HEK293T (cell line): ENCODE measurements around the gene LRG1.
A peak's percentile ranks its signal among the peaks of the same experiment; 100 is the strongest.

Source experiments
- CTCF ChIA-PET: fragments of 350-600 bp; formaldehyde crosslinking; extraction: SDS; loops from one replicate; lab custom pipeline; 2021; ENCODE audit warnings: antibody characterized with exemption, inconsistent platforms; lab: Yijun Ruan, JAX
- POLR2A ChIA-PET: fragments of 350-600 bp; formaldehyde crosslinking; extraction: SDS; loops from one replicate; lab custom pipeline; 2020; ENCODE audit warnings: antibody characterized with exemption, inconsistent platforms; lab: Yijun Ruan, JAX
- DNase-seq: peaks from one replicate; pipeline ENCODE4 v3.0.0; 2012; ENCODE audit warnings: mixed read lengths; ENCODE audit errors: extremely low spot score
- ARNT ChIP-seq: fragments of 450-650 bp; IDR thresholded peaks from 2 replicates; pipeline ENCODE4 v1.6.1; 2017; ENCODE audit warnings: mild to moderate bottlenecking
- BHLHE40 ChIP-seq: fragments of 450-650 bp; IDR thresholded peaks from 2 replicates; pipeline ENCODE4 v1.6.1; 2016; ENCODE audit warnings: mild to moderate bottlenecking, moderate library complexity, borderline replicate concordance
- CTBP1 ChIP-seq: fragments of 450-650 bp; IDR thresholded peaks from 2 replicates; pipeline ENCODE4 v1.6.1; 2016; ENCODE audit warnings: borderline replicate concordance
- ELF4 ChIP-seq: fragments of 450-650 bp; IDR thresholded peaks from 2 replicates; pipeline ENCODE4 v1.6.1; 2017; ENCODE audit warnings: antibody characterized with exemption
- FOXA1 ChIP-seq: fragments of 450-650 bp; IDR thresholded peaks from 2 replicates; pipeline ENCODE4 v1.6.1; 2016; ENCODE audit warnings: mild to moderate bottlenecking
- FOXK2 ChIP-seq: fragments of 450-650 bp; IDR thresholded peaks from 2 replicates; pipeline ENCODE4 v1.6.1; 2016; ENCODE audit warnings: mild to moderate bottlenecking
- FOXM1 ChIP-seq: fragments of 450-650 bp; IDR thresholded peaks from 2 replicates; pipeline ENCODE4 v1.6.1; 2017; ENCODE audit warnings: mild to moderate bottlenecking, borderline replicate concordance
- HDGF ChIP-seq: fragments of 450-650 bp; IDR thresholded peaks from 2 replicates; pipeline ENCODE4 v1.6.1; 2017; ENCODE audit warnings: antibody characterized with exemption, borderline replicate concordance
- L3MBTL2 ChIP-seq: fragments of 450-650 bp; conservative IDR thresholded peaks from 2 replicates; pipeline ENCODE4 v1.6.1; 2016; ENCODE audit warnings: mild to moderate bottlenecking
- LEF1 ChIP-seq: fragments of 450-650 bp; IDR thresholded peaks from 2 replicates; pipeline ENCODE4 v1.6.1; 2017; ENCODE audit warnings: mild to moderate bottlenecking, borderline replicate concordance
- NFRKB ChIP-seq: fragments of 450-650 bp; IDR thresholded peaks from 2 replicates; pipeline ENCODE4 v1.6.1; 2016; ENCODE audit warnings: mild to moderate bottlenecking, moderate library complexity
- SP1 ChIP-seq: fragments of 450-650 bp; IDR thresholded peaks from 2 replicates; pipeline ENCODE4 v1.6.1; 2017
- SUZ12 ChIP-seq: fragments of 450-650 bp; IDR thresholded peaks from 2 replicates; pipeline ENCODE4 v1.6.1; 2016; ENCODE audit warnings: mild to moderate bottlenecking
- TARDBP ChIP-seq: fragments of 450-650 bp; IDR thresholded peaks from 2 replicates; pipeline ENCODE4 v1.6.1; 2016
- ZNF384 ChIP-seq: fragments of 450-650 bp; IDR thresholded peaks from 2 replicates; pipeline ENCODE4 v1.6.1; 2016
- TF ChIP-seq, protein P1 (sequence below): fragments of 450-650 bp; IDR thresholded peaks from 2 replicates; pipeline ENCODE4 v1.6.1; 2016

Gene LRG1

DNA sequence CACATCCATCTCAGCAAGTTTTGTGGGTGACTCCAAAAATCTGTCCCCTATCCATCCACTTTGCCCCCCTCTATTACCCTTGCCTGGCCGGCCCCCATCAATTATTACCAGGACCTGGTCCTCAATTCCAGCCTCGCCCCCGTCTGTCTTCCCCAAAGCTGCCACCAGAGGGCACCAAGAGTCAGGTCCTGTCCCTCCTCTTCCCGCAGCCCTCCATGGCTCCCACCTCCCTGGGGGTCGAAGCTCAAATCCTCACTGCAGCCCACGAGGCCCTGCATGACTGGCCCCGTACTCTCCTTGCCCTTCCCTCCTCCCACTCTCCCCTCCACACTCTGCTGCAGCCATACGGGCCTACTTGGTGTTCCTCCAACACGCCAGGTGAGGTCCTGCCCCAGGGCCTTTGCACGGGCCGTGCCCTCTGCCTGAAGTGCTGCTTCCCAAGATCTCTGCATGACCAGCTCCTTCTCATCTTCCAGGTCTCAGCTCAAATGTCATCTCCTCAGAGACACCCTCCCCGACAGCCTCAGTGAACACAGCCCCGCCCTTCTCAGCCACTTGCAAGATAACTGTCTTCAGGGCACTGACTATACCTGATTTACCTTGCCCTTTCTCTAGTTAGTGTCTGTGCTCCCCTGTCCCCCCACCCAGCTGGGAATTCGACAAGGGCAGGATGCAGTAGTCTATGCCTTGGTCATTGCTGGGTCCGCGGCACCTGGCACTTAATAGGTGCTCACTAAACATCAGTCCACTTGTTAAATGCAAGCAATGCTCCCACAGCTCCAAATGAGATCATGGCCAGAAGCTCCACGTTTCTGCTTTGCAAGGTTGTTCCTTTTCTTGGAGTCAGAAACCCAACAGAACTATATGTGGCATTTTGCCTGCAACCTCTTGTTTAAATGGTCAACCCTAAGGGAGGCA lies 36.4 kb upstream of the LRG1 start:
- ChIA-PET POLR2A (interaction anchor here (1.0 to 1.2 kb wide), 2 partner anchors 60 to 101 kb away, joined by 3 to 4 read pairs; no protein-coding TSS in a partner anchor), CTCF (interaction anchor here (1.1 to 1.9 kb wide), 6 partner anchors 9 to 60 kb away, joined by 3 to 9 read pairs (median 4); no protein-coding TSS in a partner anchor)
- TF ChIP-seq FOXA1, result no peak
- no peak; the same call in 1 of the 2 replicates for TF ChIP-seq L3MBTL2
- TF ChIP-seq ZNF384, result no peak
- TF ChIP-seq LEF1, result no peak
- TF ChIP-seq, protein P1, sequence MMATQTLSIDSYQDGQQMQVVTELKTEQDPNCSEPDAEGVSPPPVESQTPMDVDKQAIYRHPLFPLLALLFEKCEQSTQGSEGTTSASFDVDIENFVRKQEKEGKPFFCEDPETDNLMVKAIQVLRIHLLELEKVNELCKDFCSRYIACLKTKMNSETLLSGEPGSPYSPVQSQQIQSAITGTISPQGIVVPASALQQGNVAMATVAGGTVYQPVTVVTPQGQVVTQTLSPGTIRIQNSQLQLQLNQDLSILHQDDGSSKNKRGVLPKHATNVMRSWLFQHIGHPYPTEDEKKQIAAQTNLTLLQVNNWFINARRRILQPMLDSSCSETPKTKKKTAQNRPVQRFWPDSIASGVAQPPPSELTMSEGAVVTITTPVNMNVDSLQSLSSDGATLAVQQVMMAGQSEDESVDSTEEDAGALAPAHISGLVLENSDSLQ, result no peak
- no peak for TF ChIP-seq BHLHE40
- no peak for TF ChIP-seq ELF4
- TF ChIP-seq SP1, result no peak
- TF ChIP-seq HDGF, result no peak
- TF ChIP-seq NFRKB, result no peak
- TF ChIP-seq CTBP1, result no peak
- no peak for TF ChIP-seq SUZ12
- no peak for TF ChIP-seq FOXK2
- TF ChIP-seq TARDBP, result no peak
- no peak for TF ChIP-seq ARNT
- no peak for TF ChIP-seq FOXM1
- peak; percentile 75 for DNase-seq

DNA sequence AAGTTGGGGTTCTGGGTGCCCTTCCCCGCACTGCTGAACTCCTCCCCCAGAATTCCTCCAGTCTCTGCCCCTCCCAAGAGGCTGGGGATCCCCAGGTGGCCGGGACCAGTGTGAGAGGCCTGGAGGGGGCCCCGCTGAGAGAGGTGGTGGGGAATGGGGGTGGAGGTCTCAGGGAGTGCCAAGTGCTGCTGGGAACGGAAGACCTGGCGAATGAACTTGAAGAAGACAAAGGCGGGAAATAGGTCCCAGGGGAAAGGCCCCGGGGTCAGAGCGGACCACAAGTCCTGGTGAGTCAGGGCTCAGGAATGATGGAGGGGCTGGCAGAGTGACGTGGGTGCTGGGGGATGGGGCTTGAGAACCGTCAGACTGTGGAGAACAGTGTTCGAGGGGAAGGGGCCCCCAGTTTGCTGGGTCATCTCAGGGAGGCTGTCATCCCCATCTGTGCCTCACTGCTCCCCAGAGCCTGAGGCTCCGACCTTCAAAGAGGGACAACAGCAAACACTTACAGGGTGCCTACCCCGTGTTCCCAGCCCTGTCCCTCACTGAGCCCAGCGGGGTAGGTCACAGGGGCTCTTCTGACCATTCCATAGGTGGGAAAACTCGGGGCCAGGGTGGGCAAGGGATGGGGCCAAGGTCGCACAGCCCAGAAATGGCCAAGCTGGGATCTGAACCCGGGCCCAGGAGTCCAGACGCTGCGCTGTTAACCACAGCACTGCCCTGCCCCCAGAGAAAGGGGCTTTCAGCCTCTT lies 35.6 kb upstream of the LRG1 start:
- CTCF ChIA-PET, result interaction anchor here (1.1 to 1.9 kb wide), 5 partner anchors 8 to 61 kb away, joined by 4 to 9 read pairs (median 5); no protein-coding TSS in a partner anchor
- no peak for TF ChIP-seq FOXM1
- TF ChIP-seq, protein P1, result peak; percentile 22; the same call in 1 of the 2 replicates
- POLR2A ChIA-PET, result interaction anchor here (1.0 to 1.2 kb wide), 2 partner anchors 61 to 102 kb away, joined by 3 to 4 read pairs; no protein-coding TSS in a partner anchor
- DNase-seq, result peak; percentile 44

DNA sequence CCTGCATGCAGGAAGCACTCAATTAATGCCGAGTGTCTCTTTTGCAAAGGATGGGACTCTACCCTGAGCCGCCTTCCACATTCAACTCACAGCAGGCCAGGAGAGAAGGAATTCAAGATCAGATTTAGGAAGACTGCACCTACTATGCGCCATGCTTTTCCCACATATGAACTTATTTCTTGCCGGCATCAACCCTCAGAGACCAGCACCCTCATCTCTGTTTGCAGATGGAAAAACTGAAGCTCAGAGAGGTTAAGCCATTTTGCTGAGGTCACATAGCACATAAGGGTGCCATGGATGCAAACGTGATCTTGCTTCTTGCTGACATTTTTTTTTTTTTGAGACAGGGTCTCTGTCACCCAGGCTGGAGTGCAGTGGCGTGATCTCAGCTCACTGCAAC lies 33.8 kb upstream of the LRG1 start:
- TF ChIP-seq SUZ12, result no peak
- TF ChIP-seq NFRKB, result no peak
- no peak for TF ChIP-seq FOXK2
- TF ChIP-seq TARDBP, result no peak
- TF ChIP-seq CTBP1, result no peak
- no peak for TF ChIP-seq ELF4
- no peak for TF ChIP-seq HDGF
- TF ChIP-seq FOXA1, result no peak
- no peak for TF ChIP-seq LEF1
- TF ChIP-seq FOXM1, result no peak
- no peak for TF ChIP-seq ZNF384
- TF ChIP-seq SP1, result no peak
- TF ChIP-seq L3MBTL2, result no peak
- TF ChIP-seq ARNT, result no peak
- TF ChIP-seq, protein P1, result no peak
- CTCF ChIA-PET, result interaction anchor here (1.8 kb wide), 1 partner anchor 63 kb away, joined by 9 read pairs; no protein-coding TSS in a partner anchor
- POLR2A ChIA-PET, result interaction anchor here (0.5 kb wide), 1 partner anchor 9 kb away, joined by 3 read pairs; no protein-coding TSS in a partner anchor
- DNase-seq, result no peak

DNA sequence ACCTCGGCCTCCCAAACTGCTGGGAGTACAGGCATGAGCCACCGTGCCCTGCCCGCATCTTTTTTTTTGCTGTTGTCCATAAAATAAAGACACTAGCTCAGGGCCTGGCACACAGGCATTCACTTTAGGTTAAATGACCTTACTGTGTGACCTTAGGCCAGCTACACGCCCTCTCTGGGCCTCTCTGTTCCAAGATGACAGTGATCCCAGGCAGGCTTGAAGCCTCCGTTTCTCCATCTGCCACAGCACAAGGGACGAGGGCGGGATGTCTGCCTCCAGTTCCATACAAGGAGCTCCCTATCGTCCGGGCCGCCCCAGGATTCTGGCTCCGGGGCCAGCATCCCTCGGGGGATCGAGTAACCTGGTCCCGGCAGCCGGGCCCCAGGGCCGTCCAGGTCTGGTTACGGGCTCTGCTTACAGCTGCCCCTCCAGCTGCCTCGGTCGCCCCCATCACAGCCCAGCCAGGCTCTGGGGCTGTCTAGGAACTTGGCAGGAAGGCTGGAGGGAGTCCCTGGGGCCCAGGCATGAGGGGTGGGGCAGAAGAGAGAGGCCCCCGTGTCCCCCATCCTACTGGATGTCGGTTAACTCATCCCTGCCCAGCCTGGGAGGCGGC lies 31.6 kb upstream of the LRG1 start:
- no peak for DNase-seq
- no peak for TF ChIP-seq SUZ12
- no peak for TF ChIP-seq BHLHE40
- no peak for TF ChIP-seq ELF4
- no peak for TF ChIP-seq FOXM1
- no peak for TF ChIP-seq ZNF384
- no peak for TF ChIP-seq NFRKB
- ChIA-PET POLR2A (no interaction called here), CTCF (interaction anchor here (0.6 to 2.4 kb wide), 2 partner anchors 13 to 65 kb away, joined by 5 to 13 read pairs; no protein-coding TSS in a partner anchor)

DNA sequence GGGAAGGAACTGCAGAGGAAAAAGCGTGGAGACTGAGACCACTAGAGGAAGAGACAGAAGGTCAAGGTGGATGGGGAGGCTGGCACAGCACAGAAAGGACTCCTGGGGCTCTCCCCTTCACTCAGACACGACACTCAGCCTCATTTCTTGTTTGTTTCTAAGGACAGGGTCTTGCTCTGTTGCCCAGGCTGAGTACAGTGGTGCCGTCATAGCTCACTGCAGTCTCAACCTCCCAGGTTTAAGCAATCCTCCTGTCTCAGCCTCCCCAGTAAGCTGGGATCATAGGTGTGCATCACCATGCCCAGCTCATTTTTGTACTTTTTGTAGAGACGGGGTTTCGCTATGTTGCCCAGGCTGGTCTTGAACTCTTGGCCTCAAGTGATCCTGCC lies 31.1 kb upstream of the LRG1 start:
- no peak for TF ChIP-seq ELF4
- TF ChIP-seq ARNT, result no peak
- TF ChIP-seq FOXM1, result no peak
- no peak for TF ChIP-seq NFRKB
- no peak for TF ChIP-seq SP1
- TF ChIP-seq HDGF, result no peak
- no peak for TF ChIP-seq SUZ12
- TF ChIP-seq, protein P1, result no peak
- TF ChIP-seq ZNF384, result no peak
- no peak for TF ChIP-seq LEF1
- no peak for TF ChIP-seq FOXA1
- no peak for TF ChIP-seq BHLHE40
- TF ChIP-seq TARDBP, result no peak
- TF ChIP-seq FOXK2, result no peak
- no peak for TF ChIP-seq L3MBTL2
- no peak for TF ChIP-seq CTBP1
- DNase-seq, result no peak
- ChIA-PET POLR2A (no interaction called here), CTCF (interaction anchor here (0.6 to 2.4 kb wide), 2 partner anchors 12 to 66 kb away, joined by 5 to 13 read pairs; no protein-coding TSS in a partner anchor)
